Parathyroid adenoma (tissue), 2 donors: ENCODE data around the gene CDH7.
A peak's percentile ranks its signal among the peaks of the same experiment; 100 is the strongest.

ENCODE experiments used
- H2AFZ ChIP-seq: fragments of 300-600 bp; sonication (generic); one replicate; pipeline ENCODE4 v1.7.0; 2017; ENCODE audit warnings: antibody characterized with exemption, mild to moderate bottlenecking
- H3K27ac ChIP-seq: fragments of 300-600 bp; sonication (generic); one replicate; pipeline ENCODE4 v1.7.0; 2017
- H3K27me3 ChIP-seq: fragments of 300-600 bp; sonication (generic); one replicate; pipeline ENCODE4 v1.7.0; 2017; ENCODE audit warnings: low read length; ENCODE audit not compliant: control insufficient read depth, insufficient read depth
- H3K36me3 ChIP-seq: fragments of 300-600 bp; sonication (generic); one replicate; pipeline ENCODE4 v1.7.0; 2017; ENCODE audit warnings: low read length; ENCODE audit not compliant: control insufficient read depth, insufficient read depth
- H3K4me1 ChIP-seq: fragments of 300-600 bp; sonication (generic); one replicate; pipeline ENCODE4 v1.7.0; 2017; ENCODE audit warnings: control low read depth
- H3K4me2 ChIP-seq: fragments of 300-600 bp; sonication (generic); one replicate; pipeline ENCODE4 v1.7.0; 2017; ENCODE audit warnings: low read length
- H3K4me3 ChIP-seq: fragments of 300-600 bp; sonication (generic); one replicate; pipeline ENCODE4 v1.7.0; 2017; ENCODE audit warnings: low read depth, low read length
- H3K79me2 ChIP-seq: fragments of 300-600 bp; sonication (generic); one replicate; pipeline ENCODE4 v1.7.0; 2017; ENCODE audit warnings: control low read depth
- H3K9ac ChIP-seq: fragments of 300-600 bp; sonication (generic); one replicate; pipeline ENCODE4 v1.7.0; 2017; ENCODE audit warnings: mild to moderate bottlenecking
- H3K9me3 ChIP-seq: fragments of 300-600 bp; sonication (generic); one replicate; pipeline ENCODE4 v1.7.0; 2017; ENCODE audit warnings: low read length; ENCODE audit not compliant: control insufficient read depth
- TF ChIP-seq, protein P1 (sequence below): fragments of 300-600 bp; sonication (generic); IDR thresholded peaks from one replicate; pipeline ENCODE4 v1.7.0; 2017; ENCODE audit warnings: antibody characterized with exemption, mild to moderate bottlenecking
- donor health status: primary hyperparathyroidism.

The CDH7 gene

GRCh38 chr18:65748321-65748720 lies 2.5 kb upstream of the CDH7 start:
- Histone ChIP-seq H3K27me3 (no peaks in the 10 kb centered on the region), H2AFZ (no peak overlapping the region), H3K9me3 (no peaks in the 10 kb centered on the region), H3K4me3 (no peak overlapping the region), H3K79me2 (no peaks in the 10 kb centered on the region), H3K4me1 (no peaks in the 10 kb centered on the region), H3K27ac (no peak overlapping the region), H3K4me2 (no peak overlapping the region), H3K36me3 (no peaks in the 10 kb centered on the region), H3K9ac (no peak overlapping the region)
- TF ChIP-seq, protein P1, sequence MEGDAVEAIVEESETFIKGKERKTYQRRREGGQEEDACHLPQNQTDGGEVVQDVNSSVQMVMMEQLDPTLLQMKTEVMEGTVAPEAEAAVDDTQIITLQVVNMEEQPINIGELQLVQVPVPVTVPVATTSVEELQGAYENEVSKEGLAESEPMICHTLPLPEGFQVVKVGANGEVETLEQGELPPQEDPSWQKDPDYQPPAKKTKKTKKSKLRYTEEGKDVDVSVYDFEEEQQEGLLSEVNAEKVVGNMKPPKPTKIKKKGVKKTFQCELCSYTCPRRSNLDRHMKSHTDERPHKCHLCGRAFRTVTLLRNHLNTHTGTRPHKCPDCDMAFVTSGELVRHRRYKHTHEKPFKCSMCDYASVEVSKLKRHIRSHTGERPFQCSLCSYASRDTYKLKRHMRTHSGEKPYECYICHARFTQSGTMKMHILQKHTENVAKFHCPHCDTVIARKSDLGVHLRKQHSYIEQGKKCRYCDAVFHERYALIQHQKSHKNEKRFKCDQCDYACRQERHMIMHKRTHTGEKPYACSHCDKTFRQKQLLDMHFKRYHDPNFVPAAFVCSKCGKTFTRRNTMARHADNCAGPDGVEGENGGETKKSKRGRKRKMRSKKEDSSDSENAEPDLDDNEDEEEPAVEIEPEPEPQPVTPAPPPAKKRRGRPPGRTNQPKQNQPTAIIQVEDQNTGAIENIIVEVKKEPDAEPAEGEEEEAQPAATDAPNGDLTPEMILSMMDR = no peak

DNA sequence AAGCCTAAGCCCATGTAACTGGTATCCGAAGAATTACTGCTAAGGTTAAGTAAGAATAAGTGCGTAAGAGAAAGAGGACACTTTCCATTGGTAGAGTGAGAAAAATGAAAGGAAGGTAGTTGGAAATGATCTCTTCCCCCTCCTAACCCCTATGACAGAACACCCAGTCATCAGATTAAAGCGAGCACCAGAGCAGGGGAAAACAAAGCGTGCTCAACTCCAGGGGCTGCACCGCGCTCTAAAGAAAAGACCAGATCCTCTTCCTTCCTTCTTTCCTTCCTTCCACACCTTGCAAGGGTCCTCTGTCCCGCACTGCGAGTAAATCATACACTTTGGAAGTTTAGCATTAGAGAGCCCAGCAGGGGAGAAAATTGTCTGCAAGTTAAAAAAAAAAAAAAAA lies 971 bp upstream of the CDH7 start:
- Histone ChIP-seq H3K4me2 (peak overlapping the region; percentile 72), H3K27ac (no peak overlapping the region), H3K4me3 (peak overlapping the region; percentile 48), H2AFZ (no peak overlapping the region), H3K9ac (no peak overlapping the region), H3K9me3 (no peaks in the 10 kb centered on the region), H3K27me3 (no peaks in the 10 kb centered on the region), H3K36me3 (no peaks in the 10 kb centered on the region), H3K79me2 (no peaks in the 10 kb centered on the region), H3K4me1 (no peaks in the 10 kb centered on the region)
- TF ChIP-seq, protein P1 = no peak

- H3K4me3 ChIP-seq = peak overlapping the region; percentile 48
- no peak overlapping the region for H2AFZ ChIP-seq
- H3K36me3 ChIP-seq = no peaks in the 10 kb centered on the region
- no peaks in the 10 kb centered on the region for H3K4me1 ChIP-seq
- H3K4me2 ChIP-seq = peak overlapping the region; percentile 72
- TF ChIP-seq, protein P1 = no peak
- H3K27me3 ChIP-seq = no peaks in the 10 kb centered on the region
- no peaks in the 10 kb centered on the region for H3K9me3 ChIP-seq
- no peaks in the 10 kb centered on the region for H3K79me2 ChIP-seq
- no peak overlapping the region for H3K9ac ChIP-seq
- no peak overlapping the region for H3K27ac ChIP-seq
Observed at GRCh38 chr18:65751155-65752085, 608 bp downstream of the CDH7 start.

- TF ChIP-seq, protein P1 = no peak
- no peak overlapping the region for H3K4me3 ChIP-seq
Observed at GRCh38 chr18:65752625-65753325, 2.0 kb downstream of the CDH7 start.

More at GRCh38 chr18:65752625-65753325, 2.0 kb downstream of the CDH7 start:
- Histone ChIP-seq H3K4me1 (no peaks in the 10 kb centered on the region), H3K36me3 (no peaks in the 10 kb centered on the region), H3K79me2 (no peaks in the 10 kb centered on the region), H3K27ac (no peak overlapping the region), H3K4me2 (no peak overlapping the region), H3K27me3 (no peaks in the 10 kb centered on the region), H3K9me3 (no peaks in the 10 kb centered on the region), H3K9ac (no peak overlapping the region), H2AFZ (no peak overlapping the region)
